GM19324 (cell line): Measurements from ENCODE around the gene MKLN1.

Experiments used
- ATAC-seq: cut with Tn5 transposase; IDR thresholded peaks from one replicate; pipeline ENCODE4 v1.9.1; 2021; ENCODE audit warnings: mild to moderate bottlenecking, moderate library complexity; ENCODE audit not compliant: unreplicated experiment, low FRiP score

Gene MKLN1

DNA sequence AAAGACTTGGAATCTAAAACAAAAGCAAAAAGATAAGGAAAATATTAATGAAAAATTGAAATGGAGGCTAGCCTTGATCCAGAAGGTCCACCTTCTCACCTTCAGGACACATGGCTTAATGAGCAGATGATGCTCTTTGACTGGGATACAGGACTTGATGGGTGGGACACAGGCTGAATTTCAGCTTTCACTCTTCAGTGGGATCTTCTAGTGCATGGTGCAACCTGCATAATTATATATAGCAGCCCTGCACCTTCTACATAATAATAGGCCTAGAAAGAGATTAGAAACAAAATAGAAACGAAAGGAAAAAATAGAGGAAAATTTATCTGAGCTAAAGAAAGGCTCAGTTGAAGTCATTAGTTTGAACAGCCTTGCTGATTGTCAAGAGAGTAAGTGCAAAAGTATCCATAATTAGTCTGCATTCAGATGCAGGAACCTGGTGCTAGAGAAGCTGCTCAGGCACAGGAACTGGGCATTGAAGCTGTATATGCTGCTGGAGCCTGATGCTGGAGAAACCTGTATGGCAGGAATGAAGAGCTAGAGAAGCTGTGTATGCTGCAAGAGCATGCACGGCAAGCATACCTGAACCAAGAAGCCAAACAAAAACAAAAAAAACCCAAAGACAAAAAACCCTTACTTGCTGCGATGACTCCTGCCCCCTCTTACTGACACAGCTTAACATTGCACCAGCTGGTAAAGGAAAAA is 19.4 kb downstream of the MKLN1 start:
- no peak for ATAC-seq

DNA sequence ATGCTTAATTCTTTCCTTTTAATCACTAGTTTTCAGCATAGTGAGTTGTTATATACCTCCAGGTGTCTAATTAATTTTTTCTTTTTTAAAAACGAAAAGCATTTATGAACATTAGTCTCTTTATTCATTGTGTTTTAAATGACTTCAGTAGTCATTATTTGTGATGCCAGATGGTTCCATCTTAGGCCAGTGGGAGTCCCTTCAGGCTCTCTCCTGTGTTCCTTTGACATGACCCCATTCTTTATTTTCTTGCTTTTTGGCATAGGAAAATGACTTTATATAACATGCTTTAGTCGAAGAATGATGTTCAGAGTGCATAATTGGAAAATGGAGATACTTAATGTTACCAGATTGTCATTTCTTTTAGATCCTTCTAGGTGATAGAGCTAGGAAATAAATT is 24.4 kb downstream of the MKLN1 start:
- no peak for ATAC-seq

DNA sequence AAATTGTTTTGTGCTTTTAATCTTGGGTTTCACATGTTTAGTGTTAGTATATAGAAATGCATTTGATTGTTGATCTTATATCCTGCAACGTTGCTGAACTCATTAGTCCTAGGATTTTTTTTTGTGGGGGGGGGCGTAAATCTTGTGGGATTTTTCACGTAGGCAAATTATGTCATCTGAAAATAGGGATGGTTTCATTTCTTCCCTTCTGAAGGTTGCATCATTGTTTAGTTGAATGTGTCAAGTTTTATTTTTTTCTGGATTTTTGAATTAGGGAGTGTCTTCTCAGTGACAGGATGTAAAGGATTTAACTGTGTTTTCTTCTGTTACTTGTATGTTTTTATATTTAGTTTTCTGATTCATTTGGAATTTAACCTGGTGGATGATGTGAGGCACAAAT is 26.7 kb downstream of the MKLN1 start:
- no peak for ATAC-seq

DNA sequence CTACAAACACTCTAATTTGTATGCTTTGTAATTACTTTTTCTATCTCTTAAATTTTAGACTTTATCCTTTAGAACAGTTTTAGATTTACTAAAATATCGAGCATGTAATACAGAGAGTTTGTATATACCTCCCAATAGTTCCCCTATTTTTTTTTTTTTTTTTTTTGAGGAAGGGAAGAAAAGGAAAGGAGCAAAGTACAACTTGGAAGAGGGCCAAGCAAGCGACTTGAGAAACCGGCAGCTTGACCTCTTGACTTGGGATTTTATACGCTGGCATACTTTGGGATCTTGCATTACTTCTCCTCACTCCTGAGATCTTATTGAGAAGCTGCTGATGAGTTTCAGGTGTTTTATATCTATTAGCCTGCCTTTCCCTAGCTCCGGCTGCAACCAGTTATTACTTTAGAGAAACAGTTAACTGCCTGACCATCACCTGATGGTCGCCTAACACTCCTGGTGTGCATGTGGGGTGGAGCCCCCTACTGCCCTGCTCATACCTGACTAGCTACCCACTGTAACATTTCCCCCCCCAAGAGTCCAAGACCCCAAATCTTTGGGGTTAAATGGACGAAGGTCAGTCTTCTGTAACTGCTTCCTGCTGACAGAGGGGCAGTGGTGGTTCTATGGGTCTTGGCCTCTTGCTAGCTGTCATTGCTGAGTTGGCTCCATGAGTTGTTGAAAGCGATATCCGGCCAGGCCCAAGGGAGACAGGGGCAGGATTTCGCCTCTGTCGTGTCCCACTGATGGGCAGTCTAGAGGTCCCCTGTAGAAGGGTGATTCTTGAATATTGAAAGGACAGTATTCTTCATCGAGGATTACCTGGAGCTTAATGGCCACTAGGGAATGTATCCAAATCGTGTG is 28.5 kb downstream of the MKLN1 start:
- ATAC-seq, result no peak

DNA sequence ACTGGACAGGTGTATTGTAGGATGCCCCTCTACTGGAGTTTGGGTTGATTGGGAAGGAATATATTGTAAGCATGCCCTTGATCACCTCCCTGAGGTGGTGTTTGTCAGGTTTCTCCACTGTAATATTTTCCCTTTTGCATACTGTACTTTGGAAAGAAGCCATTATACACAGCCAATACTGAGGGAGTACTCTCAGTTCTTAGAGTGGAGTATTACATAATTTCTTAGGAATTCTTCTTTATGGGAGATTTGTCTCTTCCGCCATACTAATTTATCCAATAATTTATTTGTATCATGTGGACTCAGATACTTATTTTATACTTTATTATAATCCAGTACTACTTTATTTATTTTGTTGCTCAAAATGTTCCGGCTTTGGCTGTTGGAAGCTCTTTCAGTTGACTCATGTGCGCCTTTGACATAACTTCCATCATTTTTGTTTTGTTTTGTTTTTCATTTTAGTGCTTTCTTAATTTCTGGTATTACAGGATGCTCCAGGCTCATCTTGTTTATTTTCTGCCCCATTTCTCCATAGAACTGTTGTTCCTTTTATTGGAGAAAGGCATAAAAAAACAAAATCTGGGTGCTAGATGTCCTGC is 29.7 kb downstream of the MKLN1 start:
- ATAC-seq, result no peak

DNA sequence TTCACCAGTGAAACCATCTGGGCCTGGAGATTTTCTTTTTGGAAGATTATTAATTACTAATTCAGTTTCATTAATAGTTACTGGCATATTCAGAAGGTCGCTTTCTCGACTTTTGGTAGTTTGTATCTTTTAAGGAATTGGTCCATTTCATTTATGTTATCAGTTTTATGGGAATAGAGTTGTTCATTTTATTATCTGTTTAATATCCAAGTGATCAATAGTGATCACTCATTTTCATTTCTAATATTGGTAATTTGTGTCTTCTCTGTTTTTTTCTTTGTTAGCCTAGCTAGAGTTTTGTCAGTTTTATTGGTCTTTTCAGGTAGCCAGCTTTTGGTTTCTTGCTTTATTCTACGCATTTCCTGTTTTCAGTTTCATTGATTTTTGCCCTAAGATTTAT is 31.0 kb downstream of the MKLN1 start:
- no peak for ATAC-seq

DNA sequence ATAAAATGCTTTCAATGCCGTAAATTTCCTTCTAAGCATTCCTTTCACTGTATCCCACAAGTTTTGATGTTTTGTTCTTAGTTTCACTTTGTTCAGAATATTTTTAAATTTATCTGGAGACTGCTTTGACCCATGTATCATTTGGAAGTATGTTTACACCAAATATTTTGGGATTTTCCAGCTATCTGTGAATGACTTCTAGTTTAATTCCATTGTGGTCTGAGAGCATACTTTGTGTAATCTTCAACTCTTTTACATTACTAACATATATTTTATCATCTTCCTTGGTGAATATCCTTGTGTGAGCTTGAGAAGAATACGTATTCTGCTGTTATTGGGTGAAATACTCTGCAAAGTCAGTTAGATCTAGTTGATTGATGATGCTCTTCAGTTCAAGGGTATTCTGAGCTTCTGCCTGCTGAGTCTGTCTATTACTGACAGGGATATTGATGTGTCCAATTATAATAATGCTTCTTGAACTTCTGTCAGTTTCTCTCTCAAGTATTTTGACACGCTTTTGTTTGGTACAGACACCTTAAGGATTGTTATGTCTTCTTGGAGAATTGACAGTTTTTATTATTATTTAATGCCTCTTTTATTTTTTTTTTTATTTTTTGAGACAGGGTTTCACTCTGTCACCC is 31.6 kb downstream of the MKLN1 start:
- ATAC-seq, result no peak

DNA sequence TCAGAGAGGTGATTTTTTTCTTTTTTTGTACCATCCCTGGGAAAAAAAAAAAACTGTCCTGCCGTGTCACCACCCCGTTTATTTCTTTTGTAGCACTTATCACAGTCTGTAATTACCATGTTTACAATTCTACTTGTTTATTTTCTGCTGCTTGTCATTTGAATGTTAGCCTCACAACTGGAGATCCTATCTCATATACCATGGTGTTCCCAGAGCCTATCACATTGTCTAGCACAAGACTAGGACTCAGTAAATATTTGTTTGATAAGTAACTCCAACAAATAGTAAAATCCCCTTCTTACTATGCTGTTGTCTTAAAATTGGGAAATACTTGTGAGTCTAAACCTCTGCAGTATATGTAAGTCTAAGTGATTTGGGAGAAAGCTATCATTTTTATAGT is 36.0 kb downstream of the MKLN1 start:
- ATAC-seq, result no peak

DNA sequence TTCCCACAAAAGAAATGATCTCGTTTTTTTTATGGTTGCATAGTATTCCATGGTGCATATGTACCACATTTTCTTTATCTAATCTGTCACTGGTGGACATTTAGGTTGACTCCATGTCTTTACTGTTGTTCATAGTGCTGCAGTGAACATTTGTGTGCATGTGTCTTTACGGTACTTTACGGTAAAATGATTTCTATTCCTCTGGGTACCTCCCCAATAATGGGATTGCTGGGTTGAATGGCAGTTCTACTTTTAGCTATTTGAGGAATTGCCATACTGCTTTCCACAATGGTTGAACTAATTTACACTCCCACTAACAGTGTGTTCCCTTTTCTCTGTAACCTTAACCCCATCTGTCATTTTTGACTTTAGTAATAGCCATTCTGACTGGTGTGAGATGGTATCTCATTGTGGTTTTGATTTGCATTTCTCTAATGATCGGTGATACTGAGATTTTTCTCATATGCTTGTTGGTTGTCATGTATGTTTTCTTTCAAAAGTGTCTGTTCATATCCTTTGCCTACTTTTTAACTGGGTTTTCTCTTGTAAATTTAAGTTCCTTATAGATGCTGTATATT is 37.2 kb downstream of the MKLN1 start:
- ATAC-seq, result no peak

DNA sequence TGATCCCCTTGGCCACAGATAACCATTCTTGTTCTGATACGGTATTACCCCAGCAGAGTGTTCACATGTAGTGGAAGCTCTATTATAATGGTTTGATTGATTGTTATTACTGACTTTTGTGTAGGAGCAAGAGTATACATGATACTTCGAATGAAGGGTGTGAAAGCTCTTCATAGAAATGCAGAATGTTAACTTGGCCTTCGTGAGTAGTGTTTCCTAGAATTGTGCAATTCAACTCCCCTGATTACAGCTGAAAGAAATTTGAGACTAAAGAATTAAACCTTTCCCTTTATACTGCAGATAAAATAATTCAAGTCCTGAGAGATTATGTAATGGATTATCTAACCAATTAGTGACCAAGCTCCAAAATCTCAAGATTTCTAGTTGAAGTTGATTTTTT is 38.2 kb downstream of the MKLN1 start:
- ATAC-seq, result no peak

DNA sequence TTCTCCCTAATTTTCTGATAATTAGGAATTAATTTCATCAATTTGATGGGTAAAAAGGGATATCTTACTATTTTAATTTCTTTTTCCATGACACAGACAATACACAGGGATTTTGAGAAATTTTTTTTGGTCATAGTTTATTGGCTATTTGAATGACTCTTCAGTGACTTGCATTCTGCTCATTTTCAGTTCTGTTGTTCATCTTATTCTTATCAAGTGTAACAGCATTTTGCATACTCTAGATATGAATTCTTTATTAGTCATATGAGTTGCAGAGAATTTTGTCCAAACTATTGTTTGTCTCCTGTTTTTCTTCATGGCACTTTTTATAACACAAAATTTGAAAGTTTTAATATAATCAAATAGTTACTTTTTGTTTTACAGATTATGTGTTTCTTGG is 41.7 kb downstream of the MKLN1 start:
- ATAC-seq, result no peak

DNA sequence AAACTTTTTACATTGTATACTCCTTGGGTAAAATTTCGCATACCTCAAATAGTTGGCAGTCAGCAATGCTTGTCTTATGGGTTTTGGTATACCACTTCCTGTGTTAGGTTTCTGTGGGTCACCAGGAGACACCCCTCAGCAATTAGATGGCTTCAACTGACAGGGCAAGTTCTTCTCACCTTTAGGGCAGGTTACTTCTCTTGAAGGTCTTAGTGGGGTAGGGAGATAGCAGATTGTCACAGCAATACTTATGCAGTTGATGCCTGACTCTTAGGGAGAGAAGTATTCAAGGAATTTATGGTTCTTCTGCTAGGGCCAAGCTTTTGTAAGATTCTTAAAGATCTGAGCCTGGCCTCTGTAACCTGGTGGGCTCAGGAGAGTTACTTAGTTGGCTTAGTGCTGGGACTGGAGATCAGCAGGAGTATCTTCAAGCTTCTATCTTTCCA is 42.9 kb downstream of the MKLN1 start:
- ATAC-seq, result peak; percentile 60

DNA sequence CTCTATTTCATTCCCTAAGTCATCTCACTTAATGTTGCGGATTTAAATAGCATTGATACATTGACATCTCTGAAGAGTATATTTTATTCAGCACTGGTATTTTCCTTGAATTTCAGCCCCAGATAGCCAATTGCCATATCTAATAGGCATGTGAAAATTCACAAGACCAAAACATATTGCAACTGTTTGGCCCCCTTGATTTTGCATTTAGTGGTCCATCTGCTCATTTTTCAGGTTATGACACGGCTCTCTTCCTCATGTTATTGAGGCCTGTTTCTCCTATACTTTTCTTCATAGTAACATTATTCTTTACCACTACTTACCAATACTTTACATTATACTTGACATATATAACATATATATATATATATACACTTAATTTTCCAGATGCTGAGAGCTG is 43.7 kb downstream of the MKLN1 start:
- no peak for ATAC-seq

DNA sequence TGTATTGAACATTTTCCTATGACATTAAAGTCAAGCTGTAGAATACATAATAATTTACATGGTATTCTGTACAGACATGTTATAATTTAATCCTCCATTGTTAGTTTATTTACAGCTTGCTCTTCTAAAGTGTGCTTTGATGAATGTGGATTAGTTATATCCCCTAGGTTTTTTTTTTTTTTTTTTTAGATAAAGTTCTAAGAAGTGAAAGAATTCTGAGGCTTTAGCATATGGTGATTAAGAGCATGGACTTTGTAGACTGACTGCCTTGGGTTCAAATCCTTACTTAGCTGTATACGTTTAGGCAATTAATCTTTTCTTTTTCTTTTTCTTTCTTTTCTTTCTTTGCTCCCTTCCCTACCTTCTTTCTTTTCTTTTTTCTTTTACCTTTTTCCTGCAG is 44.9 kb downstream of the MKLN1 start:
- no peak for ATAC-seq

DNA sequence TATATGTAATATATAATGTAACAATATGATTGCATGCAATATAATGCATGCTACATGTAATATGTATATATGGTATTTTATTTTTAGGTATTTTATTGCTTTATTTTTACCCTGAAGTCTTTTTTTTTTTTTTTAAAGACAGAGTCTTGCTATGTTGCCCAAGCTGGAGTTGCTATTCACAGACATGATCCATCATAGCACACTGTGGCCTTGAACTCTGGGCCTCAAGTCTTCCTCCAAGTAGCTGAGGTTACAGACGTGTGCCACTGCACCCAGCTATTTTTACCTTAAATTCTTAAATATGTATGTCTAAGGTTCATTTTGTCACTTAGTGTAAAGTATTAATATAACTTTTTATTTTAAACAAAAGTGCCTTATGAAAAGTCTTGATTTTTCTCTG is 47.1 kb downstream of the MKLN1 start:
- no peak for ATAC-seq

DNA sequence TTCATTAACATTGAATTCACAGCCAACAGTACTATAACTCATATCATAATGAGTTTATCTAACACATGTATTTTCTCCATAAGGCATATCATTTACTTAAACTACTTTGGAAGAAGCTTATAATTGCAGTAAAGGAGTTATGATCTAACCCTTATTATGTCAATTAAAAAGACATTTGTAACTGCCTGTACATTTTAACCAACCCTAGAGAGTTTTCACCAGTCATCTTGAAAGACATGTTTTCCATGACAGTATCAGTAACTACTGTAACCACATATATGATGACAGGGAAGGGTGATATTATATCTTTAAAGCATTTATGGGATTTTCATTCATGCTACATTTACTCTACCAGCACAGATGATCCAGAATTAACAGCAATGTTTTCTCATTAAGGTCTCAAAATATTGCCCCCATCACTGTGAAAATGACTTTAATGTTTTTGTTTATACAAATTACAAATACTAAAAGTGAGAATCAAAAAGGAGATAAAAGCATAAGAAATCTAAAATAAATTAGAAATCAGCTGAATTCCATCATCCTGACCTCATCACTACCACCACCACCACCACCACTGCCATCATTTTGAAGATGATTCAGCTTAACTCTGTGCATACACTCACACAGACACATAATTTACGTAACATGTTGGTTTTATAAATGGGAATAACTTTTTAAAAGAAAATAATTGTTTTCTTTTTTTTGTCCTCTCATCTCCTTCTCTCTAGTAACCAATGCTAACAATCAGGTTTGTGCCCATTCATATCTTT is 53.6 kb downstream of the MKLN1 start:
- ATAC-seq, result no peak

DNA sequence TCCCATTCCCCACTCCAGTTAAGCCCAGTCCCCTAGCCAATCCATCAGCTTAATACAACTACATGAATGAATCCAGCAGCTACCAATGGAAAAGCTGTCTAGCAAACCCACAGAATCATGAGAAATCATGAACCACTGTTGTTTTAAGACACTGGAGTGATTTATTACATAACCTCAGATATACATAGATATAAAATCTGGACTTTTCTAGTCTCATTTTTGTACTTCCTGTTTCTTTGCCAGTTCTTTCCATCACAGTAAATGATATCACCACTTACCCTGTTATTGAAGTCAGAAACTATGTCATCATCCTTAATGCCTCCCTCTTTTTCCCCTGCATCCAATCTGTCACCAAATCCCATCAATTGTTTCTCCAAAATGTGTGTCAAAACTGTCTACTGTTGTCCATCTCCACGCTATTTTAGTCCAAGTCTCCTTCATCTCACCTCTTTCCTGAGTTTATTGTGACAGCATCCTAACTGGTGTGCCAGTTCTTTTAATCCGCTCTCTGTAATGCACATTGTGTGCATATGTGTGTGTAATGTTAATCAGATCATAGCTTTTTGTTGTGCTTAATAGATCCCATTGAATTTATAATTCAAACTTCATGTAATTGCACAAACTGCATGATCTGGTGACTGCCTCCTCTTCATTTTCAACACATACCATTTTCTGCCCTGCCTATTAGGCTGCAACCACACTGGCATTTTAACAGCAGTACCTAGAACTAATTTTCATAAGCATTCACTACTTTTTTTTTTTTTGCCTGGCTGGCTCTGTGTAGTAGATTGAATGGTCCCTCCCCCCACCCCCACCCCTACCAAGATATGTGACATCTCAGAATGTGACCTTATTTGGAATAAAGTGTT is 56.0 kb downstream of the MKLN1 start:
- no peak for ATAC-seq

DNA sequence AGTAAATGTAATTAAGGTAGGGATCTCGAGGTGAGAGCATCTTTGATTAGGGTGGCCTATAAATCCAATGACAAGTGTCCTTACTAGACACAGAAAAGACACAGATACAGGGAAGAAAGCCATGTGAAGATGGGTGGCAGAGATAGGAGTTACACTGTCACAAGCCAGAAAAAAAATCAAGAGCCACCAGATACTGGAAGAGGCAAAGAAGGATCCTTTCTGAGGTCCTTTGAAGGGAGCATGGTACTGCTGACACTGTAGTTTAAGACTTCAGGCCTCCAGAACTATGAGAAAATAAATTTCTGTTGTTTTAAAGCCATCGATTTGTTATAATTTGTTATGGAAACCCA is 56.6 kb downstream of the MKLN1 start:
- ATAC-seq, result no peak

DNA sequence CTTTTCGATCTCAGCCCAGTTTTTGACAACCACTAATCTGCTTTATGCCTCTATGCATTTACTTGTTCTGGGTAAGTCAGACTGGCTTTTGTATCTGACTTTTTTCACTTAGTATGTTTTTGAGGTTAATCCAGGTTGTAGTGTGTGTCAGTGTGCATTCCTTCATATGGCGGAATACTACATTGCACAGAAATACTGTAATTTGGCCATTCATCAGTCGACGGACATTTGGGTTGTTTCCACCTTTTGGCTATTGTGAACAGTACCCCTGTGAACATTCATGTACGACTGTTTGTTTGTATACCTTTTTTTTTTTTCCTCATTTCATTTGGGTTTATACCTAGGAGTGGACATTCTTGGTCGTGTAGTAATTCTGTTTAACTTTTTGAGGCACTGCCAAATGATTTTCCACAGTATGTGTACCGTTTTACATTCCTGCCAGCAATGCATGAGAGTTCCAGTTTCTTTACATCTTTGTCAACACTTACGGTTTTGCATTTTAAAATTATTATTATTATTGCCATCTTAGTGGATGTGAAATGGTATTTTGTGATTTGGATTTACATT is 57.4 kb downstream of the MKLN1 start:
- no peak for ATAC-seq
